Stimulated activated CD8-positive, alpha-beta memory T cell treated with anti-CD3 and anti-CD28 coated beads, Interleukin-15, amount 100 ng/mL, for 4 hours (primary cell): ENCODE results near the gene FOXP1.

Experiments
- DNase-seq, 2 donors: peaks; one replicate each; pipeline ENCODE4 v3.0.0-alpha.2; 2020; ENCODE audit warnings: low read depth in 2 of 2

Gene FOXP1

DNA sequence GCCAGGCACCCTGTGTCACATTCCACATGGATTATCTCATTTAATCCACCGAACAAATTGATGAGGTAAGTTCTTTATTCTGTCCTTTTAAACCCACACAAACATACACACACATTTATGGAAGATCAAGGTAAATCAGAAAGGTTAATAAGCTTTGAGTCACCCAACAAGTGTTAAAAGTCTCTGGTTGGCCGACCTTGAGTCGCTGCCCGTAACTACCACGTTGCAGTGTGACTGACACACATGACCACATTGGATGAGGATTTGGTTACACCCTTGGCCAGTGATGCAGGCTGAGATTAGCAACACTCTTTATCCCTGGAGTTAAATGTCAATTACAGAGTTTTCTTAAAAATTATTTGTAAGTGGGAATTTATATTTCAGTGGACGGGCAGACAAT, 19.2 kb downstream of the FOXP1 start:
- DNase-seq: no peak

DNA sequence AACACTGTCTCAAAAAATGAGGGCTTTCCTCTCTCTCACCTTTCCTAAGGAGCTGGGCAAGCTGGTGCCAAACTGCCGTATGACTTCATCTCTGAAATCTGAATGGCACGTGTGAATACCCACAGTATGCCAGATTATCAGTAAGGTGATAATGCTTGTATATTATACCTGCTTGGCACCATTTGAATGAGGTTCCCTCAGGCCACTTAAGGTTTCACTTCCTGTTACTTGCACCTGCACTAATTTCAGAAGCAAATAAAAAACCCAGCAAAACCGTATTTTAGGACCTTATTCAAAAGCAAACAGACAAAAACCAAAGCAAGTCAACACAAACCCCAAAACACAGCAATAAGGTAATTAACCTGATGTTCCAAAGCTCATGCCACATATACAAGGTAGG, 19.7 kb downstream of the FOXP1 start:
- no peak for DNase-seq

DNA sequence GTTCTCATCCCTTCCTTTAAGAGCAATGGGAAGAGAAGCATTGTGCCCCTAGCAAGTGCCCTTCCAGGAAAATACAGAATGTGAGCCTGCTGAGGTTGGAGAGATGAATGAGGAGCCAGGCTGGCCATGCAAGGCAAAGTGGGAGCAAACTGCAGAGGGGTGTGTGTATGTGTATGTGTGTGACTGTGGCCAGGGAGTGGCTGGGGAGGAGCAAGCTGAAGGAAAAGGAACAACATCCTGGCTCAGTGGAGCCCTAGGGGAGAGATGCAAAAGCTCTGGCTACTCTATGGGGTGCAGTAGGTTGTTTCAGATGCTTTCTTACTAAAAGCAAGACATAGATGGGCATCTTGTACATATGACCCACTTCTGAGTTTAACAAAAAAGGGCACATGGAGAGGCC, 20.6 kb downstream of the FOXP1 start:
- no peak for DNase-seq

DNA sequence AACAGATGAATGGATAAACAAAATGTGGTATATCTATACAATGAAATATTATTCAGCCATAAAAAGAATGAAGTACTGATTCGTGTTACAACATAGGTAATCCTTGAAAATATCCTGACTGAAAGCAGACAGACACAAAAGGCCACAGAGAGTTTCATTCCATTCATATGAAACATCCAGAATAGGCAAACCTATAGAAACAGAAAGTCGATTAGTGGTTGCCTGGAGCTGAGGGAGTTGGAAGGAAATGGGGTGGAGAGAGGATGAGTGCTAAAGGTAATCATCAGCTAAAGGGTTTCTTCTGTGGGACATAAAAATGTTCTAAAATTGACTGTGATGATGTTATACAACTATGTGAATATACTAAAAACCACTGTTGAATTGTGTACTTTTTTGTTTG, 22.9 kb downstream of the FOXP1 start:
- no peak for DNase-seq

DNA sequence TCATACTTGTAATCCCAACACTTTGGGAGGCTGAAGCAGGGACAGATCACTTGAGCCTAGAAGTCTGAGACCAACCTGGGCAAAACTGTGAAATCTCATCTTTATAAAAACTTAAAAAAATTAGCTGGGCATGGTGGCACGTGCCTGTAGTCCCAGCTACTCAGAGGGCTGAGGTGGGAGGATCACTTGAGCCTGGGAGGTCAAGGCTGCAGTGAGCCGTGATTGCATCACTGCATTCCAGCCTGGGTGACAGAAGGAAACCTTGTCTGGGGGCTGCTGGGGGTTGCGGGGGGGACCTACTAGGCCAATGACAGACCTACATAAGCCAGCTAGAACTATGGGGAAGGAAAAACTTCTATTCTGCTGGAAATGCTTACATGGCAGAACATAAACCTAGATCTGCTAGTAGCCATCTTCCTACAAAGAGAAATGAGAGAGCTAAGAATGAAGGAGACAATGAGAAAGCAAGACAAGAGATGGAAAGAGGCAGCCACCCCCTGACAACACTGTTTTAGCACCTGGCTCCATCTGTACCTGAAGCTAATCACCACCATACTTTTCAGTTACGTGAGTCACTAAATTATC, 23.9 kb downstream of the FOXP1 start:
- DNase-seq: no peak

DNA sequence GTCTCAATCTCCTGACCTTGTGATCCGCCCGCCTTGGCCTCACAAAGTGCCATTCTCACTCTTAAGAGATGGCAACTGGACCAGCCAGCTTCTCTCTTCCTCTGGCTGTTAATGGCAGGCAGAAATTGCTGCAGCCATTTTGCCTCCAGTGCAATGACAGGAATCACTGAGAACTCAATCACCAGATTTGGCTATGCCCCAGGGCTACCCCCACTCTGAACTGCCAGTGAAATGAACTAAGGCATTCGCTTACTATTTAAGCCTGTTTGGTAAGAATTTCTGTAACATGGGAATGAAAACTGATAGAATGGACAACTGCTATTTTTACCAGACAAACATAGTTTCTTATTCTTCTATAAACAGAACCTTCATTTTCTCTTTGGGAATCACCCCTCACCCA, 24.5 kb downstream of the FOXP1 start:
- DNase-seq: no peak

DNA sequence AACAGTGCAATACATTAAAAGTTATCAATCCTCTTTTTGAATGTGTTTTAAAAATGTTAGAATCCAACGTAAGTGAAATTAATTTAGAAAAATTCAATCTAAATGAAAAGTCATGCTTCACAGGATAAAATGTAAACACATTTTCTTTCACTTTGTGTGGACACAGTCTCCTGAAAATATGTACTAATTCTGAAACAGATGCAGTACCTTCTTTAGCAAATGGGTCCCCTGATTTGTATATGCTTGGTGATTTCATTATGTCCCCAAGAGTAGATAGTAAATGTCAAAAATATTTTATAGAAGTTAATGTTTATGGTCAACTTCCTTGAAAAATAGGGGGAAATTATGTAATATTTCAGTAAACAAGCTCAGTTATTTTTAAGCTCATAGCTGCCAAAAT, 28.9 kb downstream of the FOXP1 start:
- no peak for DNase-seq

DNA sequence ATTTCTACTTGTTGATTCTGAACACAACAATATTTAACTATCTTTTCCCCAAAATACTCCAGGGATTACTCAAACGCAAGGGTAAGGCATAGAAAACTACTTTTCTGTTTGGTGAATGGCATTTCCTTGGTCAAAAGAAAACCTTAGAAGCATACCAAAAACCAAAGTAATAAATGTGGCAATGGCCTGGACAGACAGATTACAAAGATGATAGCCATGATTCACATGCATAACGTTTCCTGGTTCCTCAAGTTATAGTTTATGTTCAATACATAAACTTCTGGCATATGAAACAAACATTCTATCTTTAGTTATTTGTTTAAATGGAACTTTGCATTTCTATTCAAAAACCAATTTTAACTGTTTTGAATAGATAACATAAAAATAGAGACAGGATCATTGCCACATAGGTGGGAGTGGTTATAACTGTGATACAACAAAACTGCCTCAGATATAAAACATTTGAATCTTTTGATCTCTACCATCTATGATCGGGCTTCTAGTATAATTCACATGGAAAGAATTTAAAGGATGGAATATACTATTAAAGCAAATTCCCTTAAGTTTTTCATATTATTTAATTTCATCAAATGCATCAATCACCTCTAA, 32.1 kb downstream of the FOXP1 start:
- no peak for DNase-seq

DNA sequence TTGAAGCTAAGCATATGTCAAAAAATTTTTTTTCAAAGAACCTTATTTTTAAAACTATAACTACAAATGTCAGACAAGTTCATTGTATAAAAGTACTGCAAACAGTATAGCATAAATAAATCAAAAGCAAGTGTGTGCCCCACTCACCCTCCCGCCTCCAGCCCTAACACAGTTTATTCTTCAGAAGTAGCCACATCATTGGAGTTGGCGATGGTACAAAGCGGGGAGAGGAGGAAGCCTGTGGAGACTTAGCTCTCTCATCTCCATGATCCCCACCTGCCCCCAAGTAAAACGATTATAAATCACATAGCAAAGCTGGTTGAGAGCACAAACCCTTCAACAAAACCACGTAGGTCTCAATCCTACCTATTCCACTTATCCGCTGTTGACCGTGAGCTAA, 33.6 kb downstream of the FOXP1 start:
- DNase-seq: no peak

DNA sequence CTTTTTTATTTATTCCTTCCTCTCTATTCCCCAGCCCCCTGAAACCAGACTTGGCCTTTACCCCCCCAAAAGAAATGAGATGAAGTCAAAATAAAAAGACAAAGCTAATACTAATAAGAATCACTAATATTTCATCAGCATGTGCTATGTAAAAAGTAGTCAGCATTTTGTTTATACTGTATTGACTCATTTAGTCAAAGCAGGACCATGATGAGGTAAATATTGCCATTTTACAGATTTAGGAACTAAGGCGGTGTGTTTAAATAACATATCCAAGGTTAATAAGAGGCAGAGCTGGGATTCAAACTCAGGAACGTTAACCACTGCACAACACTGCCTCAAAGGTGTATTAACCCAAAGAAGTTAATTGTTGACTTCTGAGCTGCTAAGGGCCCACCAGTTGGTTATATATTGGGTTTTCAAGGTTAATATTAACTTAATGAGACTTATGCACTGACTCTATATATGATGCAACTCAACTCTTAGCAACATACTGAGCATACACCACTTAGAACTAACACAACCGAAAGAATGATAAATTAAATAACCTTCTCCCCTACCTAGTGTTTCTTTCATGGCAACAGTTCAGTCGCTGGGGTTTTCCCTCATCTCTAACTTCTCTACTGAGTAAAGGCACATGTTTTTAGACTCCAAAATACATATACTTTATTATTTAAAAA, 34.7 kb downstream of the FOXP1 start:
- no peak for DNase-seq

DNA sequence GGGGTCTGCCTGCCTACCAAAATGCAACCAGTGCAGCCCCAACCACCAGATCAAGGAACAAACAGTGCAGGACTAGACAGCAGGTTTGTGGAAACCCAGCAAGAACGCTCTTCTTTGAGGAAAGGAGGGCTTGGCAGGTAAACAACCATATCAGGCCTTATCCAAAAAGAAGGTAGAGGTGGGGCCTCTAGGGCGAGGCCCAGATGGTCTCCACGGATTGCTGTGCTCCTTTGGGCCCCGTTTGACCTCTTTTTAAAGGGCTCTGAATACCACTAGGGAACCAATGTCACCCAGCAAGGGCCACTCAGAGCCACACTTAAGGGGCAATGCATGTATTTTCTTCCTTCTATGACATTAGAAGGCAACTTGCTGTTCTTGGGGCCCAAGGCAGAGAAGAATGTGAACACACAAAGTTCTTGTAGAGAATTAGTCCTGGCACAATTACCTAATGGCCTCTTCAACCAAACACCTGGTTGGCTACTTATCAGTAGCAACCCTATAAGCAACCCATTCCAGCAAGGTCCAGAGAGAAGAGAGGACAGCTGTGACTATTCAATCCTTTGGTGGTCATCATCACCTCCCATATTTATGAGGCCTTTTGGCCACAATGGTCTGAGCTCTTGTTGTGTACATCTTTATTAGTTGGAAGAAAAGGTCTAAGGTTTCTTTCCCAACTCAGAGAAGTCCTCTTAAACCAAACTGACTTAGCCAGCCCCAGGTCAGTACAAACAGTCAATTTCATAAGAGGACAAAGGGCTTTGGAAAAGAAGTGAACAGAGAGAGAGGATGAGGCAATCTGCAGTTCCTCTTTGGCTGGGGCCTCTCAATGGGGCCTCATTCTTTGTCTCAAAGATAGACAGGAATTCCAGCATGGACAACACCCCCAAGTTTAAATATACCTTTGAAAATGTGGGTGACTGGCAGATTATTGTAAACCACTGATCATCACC, 36.0 kb downstream of the FOXP1 start:
- no peak for DNase-seq

DNA sequence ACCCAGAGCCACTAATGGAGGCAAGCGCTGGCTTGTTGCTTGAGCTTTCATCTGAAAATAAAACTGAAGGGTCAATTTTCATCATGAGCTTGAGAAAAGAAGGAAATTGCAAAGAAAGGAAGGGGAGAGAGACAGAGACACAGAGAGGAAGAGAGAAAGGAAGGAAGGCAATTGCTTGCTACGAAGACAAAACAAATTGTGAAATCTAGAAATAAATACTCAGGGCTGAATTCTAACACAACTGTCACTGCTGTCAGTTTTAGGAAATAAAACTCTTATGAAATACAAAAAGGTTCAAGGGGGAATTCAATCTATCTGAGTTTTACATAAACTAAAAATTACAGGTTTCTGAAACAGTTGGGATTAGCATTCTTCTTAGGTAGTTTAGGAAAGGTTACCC, 36.7 kb downstream of the FOXP1 start:
- DNase-seq: no peak

DNA sequence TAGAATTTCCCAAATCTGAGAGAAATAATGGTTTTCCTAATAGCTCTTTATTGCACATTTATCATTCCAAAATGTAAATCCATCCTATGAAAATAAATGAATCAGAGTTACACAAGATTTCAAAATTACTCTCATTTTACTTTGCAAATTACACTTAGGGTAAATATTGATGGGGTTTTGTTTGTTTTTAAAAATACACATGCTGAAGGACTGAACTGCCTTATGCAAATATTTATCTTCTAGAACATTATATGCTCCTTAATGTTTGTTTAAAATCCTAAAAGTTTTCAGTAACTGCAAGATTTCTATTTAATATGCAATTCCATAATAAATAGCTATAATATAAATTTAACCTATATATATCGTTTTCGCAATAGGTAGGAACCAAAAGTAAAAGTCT, 38.2 kb downstream of the FOXP1 start:
- DNase-seq: no peak

DNA sequence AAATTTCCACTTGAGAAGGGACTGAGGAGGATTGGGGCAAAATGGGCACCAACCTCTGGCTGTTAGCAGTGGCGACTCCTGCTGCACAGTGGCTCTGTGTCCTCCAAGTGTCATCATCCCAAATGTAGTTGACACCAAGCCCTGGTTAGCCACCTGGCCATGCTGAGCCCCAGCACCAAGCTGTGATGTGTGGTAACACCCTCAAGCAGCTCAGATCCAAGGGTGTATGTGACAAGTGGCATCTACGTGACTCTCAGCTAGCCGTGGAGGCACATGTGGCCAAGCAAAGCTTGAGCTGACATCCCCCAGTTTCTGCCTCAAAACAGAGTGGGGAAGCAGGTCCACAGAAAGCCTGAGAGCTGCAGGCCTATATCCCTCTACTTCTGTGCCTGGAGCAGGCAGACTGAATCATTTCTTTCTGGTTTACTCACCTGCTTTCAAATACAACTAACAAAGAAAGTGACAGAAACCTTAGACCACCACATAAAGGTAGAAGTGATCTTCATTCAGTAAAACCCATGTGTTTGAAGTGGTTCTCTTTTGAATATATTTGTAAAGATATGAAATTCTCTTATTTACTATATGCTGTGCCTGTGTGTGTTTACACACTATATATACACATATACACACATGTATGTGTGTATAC, 40.0 kb downstream of the FOXP1 start:
- DNase-seq: no peak

DNA sequence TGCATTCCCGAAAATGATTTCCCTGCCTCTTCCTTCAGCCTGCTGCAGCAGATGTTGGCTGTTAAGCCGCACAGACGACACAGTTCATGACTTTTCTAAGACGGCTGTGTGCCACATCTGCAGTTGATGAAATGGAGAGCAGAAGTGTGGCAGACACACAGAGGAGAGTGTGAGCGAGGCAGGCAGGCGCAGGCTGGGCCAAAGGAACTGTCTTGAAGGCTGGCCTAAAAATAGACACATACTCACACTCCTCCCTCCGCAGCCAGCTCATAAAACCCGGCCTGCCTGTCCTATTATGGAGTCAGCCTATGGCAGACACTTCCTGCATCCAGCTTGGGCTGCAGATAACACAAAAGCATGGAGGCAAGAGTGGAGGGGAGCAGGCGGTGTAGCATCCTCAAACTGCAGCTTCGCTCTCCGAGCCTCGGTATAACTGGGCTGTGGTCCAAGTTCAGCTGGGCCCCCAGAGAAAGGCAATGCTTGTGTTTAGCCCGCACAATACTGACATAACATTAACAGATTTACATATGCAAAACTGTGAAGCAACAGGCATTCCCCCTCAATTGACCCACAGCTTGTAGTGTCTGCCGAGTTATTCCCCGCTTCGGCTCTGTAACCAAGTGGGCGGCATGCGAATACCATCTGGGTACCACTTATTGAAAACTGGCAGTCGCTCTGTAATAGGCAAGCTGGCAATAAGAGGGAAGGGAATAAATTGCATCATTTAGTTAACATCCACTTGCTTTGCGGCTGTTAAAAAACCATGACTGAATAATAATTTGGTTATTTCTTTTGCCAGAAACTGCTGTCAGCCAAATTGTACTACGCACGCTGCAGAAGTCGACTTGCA, 40.8 kb downstream of the FOXP1 start:
- no peak for DNase-seq

DNA sequence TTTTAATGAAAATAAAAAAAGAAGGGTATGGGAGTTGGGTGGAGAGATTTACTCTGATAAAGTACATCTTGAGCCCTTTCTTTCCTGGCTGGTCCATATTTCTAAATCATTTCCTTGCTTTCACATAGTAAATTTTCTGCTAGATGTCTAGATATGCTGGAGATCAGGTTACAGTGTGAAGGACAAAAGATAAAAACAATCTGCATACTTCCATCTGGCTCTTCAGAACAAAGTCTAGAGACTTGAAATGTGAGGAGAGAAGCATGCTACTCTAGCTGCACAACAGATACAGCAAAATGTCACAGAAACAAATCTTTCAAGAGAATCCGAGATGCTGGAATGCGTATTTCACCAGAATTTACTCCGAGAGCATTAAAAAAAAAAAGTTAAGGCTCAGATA, 42.2 kb downstream of the FOXP1 start:
- DNase-seq: no peak

DNA sequence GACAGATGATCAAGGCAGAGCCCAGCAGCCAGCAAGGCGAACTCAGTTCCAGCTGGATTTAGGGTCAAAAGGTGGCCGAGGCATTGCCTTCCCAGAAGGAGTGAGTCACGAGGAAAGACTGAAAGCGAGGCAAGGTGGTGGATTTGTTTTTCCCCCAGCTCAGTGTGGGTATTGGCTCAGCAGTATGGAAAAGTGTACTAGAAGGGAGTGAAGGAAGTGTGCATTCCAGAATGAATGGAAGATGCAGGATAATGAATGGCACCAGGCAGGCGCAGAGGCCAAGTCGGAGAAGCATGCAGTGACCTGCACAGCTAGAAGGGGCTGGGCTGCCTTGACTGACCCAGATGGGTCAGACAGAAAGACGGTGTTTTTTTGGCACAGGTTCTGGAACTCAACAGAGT, 46.3 kb downstream of the FOXP1 start:
- DNase-seq: no peak

DNA sequence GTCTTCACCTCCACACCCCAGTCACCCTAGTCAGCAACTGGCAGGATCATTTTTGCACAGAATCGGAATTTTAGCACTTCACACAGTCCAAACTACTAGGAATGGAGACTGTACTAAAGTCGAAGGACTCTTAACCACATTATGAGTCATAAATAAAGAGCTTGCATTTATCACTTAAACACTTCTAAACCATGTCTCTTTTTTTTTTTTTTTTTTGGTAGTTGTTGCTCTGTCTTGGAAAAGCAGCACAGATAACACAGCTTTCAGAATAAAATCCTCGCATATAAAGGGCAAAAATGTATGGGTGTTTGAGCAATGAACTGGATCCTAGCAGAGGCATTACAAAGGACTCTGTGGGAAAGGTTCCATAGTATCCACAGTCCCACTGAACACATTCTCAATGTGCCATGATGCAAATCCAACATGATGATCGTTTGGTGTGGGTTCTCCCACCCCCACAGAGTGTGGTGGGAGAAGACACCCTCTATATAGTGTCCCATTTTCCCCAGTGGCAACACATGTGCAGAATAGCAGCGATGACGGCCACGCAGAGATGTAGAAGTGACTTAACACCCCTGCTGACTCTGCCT, 47.1 kb downstream of the FOXP1 start:
- no peak for DNase-seq

DNA sequence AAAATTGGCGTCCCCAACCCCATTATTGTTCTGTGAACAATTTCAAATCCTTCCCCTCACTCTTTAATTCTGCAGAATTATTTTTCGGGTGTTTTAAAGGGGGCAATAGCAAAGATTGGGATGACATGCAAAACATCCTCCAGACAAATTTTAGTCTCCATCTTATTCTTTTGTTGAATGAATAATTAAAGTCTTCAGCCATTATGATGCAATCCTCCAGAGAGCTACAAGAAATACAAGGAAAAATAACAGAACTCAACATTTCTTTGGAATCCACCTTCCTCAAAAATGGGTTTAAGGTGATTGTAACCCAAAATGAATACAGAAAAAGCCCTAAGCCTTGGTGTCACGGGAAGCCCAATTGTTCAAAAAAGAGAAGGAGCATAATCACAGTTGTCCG, 49.9 kb downstream of the FOXP1 start:
- DNase-seq: no peak

DNA sequence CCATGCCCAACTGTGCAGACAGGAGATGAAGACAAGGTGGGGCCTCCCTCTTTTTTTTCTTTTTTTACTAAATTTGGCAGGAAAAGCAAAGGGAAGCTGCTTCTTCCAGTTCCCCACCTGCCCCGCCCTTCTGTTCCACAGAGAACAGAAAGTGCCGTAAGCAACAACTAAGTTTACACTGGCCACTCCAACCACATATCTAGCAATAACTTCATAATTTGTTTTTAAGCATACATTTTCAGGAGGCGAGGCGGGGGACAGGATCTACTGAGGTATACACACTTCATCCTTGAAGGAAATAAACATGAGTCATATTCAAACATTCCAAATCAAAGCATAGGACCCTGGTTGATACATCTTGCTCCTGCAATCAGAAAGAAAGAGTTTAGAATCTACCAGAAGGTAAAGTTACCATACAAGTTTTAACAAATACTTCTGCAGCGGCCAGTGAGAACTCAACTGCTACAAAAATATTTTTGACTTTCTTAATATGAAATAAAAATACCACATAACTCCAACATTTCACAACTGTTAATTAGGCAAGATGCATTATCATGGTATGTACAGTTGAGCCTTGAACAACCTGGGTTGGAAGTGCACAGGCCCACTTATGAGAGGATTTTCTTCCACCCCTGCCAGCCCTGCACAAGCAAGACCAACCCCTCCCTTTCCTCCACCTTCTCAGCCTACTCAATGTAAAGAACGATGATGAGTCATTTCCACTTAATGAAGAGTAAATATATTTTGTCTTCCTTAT, 50.7 kb downstream of the FOXP1 start:
- DNase-seq: no peak
